Subcutaneous abdominal adipose tissue (tissue), 5 donors: ENCODE measurements around the gene NME7.
A peak's percentile ranks its signal among the peaks of the same experiment; 100 is the strongest.
"Not testable (repeated sequence)": the region's sequence is repeated elsewhere in the genome, so short reads cannot be mapped to it uniquely, and the experiment has no call there.

Experiments
- H3K27ac ChIP-seq: one replicate; pipeline ENCODE4 v1.7.0; 2013; ENCODE audit warnings: low read depth, mild to moderate bottlenecking, inconsistent platforms, low read length, moderate library complexity
- H3K27me3 ChIP-seq, 5 donors: one replicate each; pipeline ENCODE4 v1.7.0; 2013; ENCODE audit warnings: low read length in 5 of 5, inconsistent platforms in 1 of 5; ENCODE audit not compliant: control insufficient read depth in 5 of 5, insufficient read depth in 4 of 5
- H3K36me3 ChIP-seq, 5 donors: one replicate each; pipeline ENCODE4 v1.7.0; 2013; ENCODE audit warnings: low read length in 5 of 5; ENCODE audit not compliant: control insufficient read depth in 5 of 5, insufficient read depth in 5 of 5
- H3K4me1 ChIP-seq, 5 donors: one replicate each; pipeline ENCODE4 v1.7.0; 2013; ENCODE audit warnings: low read length in 5 of 5, mild to moderate bottlenecking in 3 of 5, moderate library complexity in 1 of 5; ENCODE audit not compliant: control insufficient read depth in 5 of 5, insufficient read depth in 5 of 5
- H3K4me3 ChIP-seq, 5 donors: one replicate each; pipeline ENCODE4 v1.7.0; 2013; ENCODE audit warnings: low read length in 5 of 5, low read depth in 1 of 5
- H3K9ac ChIP-seq, 5 donors: one replicate each; pipeline ENCODE4 v1.7.0; 2013; ENCODE audit warnings: low read length in 5 of 5, mild to moderate bottlenecking in 4 of 5, moderate library complexity in 3 of 5
- H3K9me3 ChIP-seq, 5 donors: one replicate each; pipeline ENCODE4 v1.7.0; 2013; ENCODE audit warnings: low read length in 5 of 5; ENCODE audit not compliant: control insufficient read depth in 5 of 5
- donor health status: healthy.
- donor health status: healthy.
- donor health status: healthy.
- donor health status: healthy.
- donor health status: healthy.

Gene NME7

DNA sequence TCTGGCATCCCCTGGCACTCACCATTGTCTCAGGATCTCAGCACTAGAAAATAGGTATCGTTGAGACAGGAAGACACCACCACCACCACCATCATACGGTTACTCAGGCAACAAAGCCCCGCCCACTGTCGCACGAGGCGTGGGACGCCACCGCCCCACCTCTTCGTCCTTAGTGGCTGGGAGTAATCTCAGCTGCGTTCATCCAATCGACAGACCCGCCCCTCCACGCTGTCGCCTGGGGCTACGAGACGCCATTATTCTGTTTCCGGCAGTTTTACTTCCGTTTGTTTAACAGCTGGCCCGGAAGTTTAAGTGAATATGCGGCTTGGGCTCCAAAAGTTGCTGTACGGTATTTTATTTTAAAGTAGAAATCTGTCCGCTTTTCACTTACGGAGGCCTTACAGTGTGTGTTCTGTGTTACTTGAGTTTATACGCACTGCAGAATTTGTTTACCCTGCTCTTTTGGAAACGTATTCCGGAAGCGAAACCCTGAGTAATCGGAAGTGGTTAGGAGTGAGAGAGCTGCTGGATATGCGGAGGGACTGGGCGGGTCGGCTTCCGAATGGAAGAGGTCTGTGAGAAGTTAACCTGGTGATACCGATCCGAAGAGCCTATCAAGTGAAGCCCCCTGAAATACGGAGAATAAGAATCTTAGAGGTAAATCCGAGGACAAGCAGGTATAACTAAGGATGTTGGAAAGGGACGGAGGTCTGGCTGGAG, at the start of gene NME7, which contains the start of gene BLZF1:
TSS of gene NME7 (minus strand) at position 112 of the 720 bp plus-strand sequence. CDS start at position 25, 87 bp downstream.
TSS of gene BLZF1 (plus strand) at position 510 of the 720 bp plus-strand sequence. CDS start 1,328 bp downstream, outside the sequence.
- Histone ChIP-seq H3K4me3 (peak within 1 kb of the TSS; percentile 71 to 99 (median 86)), H3K27me3 (no peaks in the 10 kb centered on the region), H3K36me3 (peaks cover 2 to 28% (median 14%) of the 10 kb centered on the region in 5 donors), H3K9ac (peak within 1 kb of the TSS; percentile 82 to 97 (median 93)), H3K27ac (peak within 1 kb of the TSS; percentile 88), H3K4me1 (peaks cover 0 to 21% (median 17%) of the 10 kb centered on the region in 5 donors), H3K9me3 (no peaks in the 10 kb centered on the region)

DNA sequence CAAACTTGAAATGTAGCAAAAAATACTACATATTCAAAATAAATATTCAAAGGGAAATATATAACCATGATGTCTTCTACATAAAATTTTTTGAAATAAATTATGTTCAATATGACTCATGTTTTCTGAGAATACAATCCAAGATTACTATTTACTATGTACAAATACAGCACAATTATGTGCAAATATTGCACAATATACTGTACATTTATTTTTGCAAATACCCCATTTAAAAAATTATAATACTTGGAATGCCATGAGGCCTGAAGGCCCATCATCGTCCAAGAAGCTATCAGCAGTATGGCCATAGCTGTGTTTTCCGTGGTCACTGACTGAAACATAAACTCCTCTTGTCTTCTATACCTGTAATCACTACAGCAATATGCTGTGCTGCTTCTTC, 47.4 kb upstream of the NME7 start:
- Histone ChIP-seq H3K27me3 (no peaks in the 10 kb centered on the region), H3K9me3 (peaks cover 0 to 9% (median 3%) of the 10 kb centered on the region in 5 donors), H3K27ac (no peak overlapping the region), H3K9ac (no peak overlapping the region), H3K36me3 (no peaks in the 10 kb centered on the region), H3K4me3 (no peak overlapping the region), H3K4me1 (no peaks in the 10 kb centered on the region)

DNA sequence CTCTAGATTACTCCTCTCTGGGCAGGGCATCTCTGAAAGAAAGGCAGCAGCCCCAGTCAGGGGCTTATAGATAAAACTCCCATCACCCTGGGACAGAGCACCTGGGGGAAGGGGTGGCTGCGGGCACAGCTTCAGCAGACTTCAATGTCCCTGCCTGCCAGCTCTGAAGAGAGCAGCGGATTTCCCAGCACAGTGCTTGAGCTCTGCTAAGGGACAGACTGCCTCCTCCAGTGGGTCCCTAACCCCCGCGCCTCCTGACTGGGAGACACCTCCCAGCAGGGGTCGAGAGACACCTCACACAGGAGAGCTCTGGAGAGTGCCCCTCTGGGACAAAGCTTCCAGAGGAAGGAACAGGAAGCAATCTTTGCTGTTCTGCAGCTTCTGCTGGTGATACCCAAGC, 40.7 kb upstream of the NME7 start:
- H3K4me1 ChIP-seq, H3K4me3 ChIP-seq, H3K27me3 ChIP-seq, H3K36me3 ChIP-seq, H3K9ac ChIP-seq, H3K27ac ChIP-seq: not testable (repeated sequence)
- H3K9me3 ChIP-seq = peaks cover 0 to 36% (median 15%) of the 10 kb centered on the region in 5 donors

- not testable (repeated sequence) for H3K27me3 ChIP-seq, H3K36me3 ChIP-seq, H3K27ac ChIP-seq, H3K4me1 ChIP-seq, H3K4me3 ChIP-seq, H3K9ac ChIP-seq
- peaks cover 0 to 16% (median 5%) of the 10 kb centered on the region in 5 donors for H3K9me3 ChIP-seq
Observed at GRCh38 chr1:169402578-169402977, 35.0 kb upstream of the NME7 start.

DNA sequence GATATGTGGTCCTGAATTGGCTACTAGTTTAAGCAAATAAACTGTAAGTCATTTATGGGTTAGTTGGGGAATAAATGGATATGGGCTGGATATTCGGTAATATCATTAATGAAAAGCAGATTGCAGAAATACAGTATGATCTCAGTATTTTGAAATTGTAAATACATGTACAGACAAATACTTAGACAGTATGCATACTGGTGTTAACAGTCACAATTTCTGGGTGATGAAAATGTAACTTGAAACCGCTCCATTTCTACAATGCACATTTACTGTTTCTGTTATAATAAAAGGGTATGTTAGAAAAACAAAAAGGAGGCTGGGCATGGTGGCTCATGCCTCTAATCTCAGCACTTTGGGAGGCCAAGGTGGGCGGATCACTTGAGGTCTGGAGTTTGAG, 28.4 kb upstream of the NME7 start:
- peaks cover 16 to 33% (median 20%) of the 10 kb centered on the region in 5 donors for H3K36me3 ChIP-seq
- peaks cover 0 to 3% (median 0%) of the 10 kb centered on the region in 5 donors for H3K9me3 ChIP-seq
- no peak overlapping the region for H3K27ac ChIP-seq
- no peaks in the 10 kb centered on the region for H3K27me3 ChIP-seq
- no peaks in the 10 kb centered on the region for H3K4me1 ChIP-seq
- no peak overlapping the region for H3K9ac ChIP-seq
- no peak overlapping the region for H3K4me3 ChIP-seq

- no peaks in the 10 kb centered on the region for H3K27me3 ChIP-seq
- H3K4me3 ChIP-seq = no peak overlapping the region
- peaks cover 27 to 57% (median 46%) of the 10 kb centered on the region in 5 donors for H3K36me3 ChIP-seq
- H3K9me3 ChIP-seq = no peaks in the 10 kb centered on the region
- H3K27ac ChIP-seq = no peak overlapping the region
- no peak overlapping the region for H3K9ac ChIP-seq
- no peaks in the 10 kb centered on the region for H3K4me1 ChIP-seq
Observed at GRCh38 chr1:169392406-169392805, 24.8 kb upstream of the NME7 start.

- Histone ChIP-seq H3K27me3 (no peaks in the 10 kb centered on the region), H3K4me1 (no peaks in the 10 kb centered on the region), H3K4me3 (no peak overlapping the region), H3K9me3 (no peaks in the 10 kb centered on the region), H3K36me3 (peaks cover 40 to 69% (median 53%) of the 10 kb centered on the region in 5 donors), H3K9ac (no peak overlapping the region), H3K27ac (no peak overlapping the region)
Observed at GRCh38 chr1:169390303-169390702, 22.7 kb upstream of the NME7 start.

GRCh38 chr1:169387399-169387798, 19.8 kb upstream of the NME7 start:
- Histone ChIP-seq H3K9ac (no peak overlapping the region), H3K9me3 (no peaks in the 10 kb centered on the region), H3K36me3 (peaks cover 53 to 79% (median 62%) of the 10 kb centered on the region in 5 donors), H3K4me1 (no peaks in the 10 kb centered on the region), H3K27ac (no peak overlapping the region), H3K27me3 (no peaks in the 10 kb centered on the region), H3K4me3 (no peak overlapping the region)

GRCh38 chr1:169383449-169383848, 15.9 kb upstream of the NME7 start:
- no peaks in the 10 kb centered on the region for H3K9me3 ChIP-seq
- no peak overlapping the region for H3K27ac ChIP-seq
- peaks cover 52 to 76% (median 56%) of the 10 kb centered on the region in 5 donors for H3K36me3 ChIP-seq
- H3K9ac ChIP-seq = no peak overlapping the region
- H3K4me1 ChIP-seq = no peaks in the 10 kb centered on the region
- no peak overlapping the region for H3K4me3 ChIP-seq
- H3K27me3 ChIP-seq = no peaks in the 10 kb centered on the region

DNA sequence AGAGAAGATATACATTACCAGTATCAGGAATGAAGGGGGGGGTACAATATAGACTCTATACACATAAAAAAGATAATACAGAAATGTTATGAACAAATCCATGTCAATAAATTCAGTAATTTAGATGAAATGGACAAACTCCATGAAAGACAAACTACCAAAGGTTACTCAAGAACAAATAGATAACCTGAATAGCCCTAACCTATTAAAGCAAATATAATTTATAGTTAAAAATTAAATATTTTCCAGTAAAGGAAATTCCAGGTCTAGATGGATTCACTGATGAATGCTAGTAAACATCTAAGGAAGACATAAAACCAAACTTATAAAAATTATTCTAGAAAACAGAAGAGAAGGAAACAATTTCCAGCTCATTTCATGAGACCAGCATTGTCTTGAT, 13.6 kb upstream of the NME7 start:
- H3K4me1 ChIP-seq = no peaks in the 10 kb centered on the region
- no peaks in the 10 kb centered on the region for H3K27me3 ChIP-seq
- H3K36me3 ChIP-seq = peaks cover 55 to 79% (median 60%) of the 10 kb centered on the region in 5 donors
- no peak overlapping the region for H3K27ac ChIP-seq
- no peak overlapping the region for H3K9ac ChIP-seq
- no peaks in the 10 kb centered on the region for H3K9me3 ChIP-seq
- no peak overlapping the region for H3K4me3 ChIP-seq
